HG03457 (cell line): ENCODE measurements around the gene VPS52.

Experiments used
- ATAC-seq: cut with Tn5 transposase; IDR thresholded peaks from one replicate; pipeline ENCODE4 v1.9.1; 2021; ENCODE audit warnings: moderate number of reproducible peaks; ENCODE audit not compliant: unreplicated experiment

VPS52 gene

GRCh38 chr6:33271468-33272274 lies at the start of gene VPS52, which contains the start of gene RPS18:
TSS of gene VPS52 (minus strand) at chr6:33271876. CDS start at chr6:33271675, 201 bp downstream.
TSS of gene RPS18 (plus strand) at chr6:33272075. CDS start at chr6:33272120, 45 bp downstream.
- peak; percentile 60 for ATAC-seq

GRCh38 chr6:33321227-33321626 lies 49.6 kb upstream of the VPS52 start:
- no peak for ATAC-seq

GRCh38 chr6:33320315-33321181 lies 48.9 kb upstream of the VPS52 start:
- ATAC-seq, result no peak

- ATAC-seq, result no peak
Measured at GRCh38 chr6:33319939-33320314, 48.3 kb upstream of the VPS52 start.

GRCh38 chr6:33318426-33319073 lies 46.9 kb upstream of the VPS52 start:
- ATAC-seq, result no peak

GRCh38 chr6:33317669-33318425 lies 46.2 kb upstream of the VPS52 start, which contains the start of gene ZBTB22:
TSS of gene ZBTB22 (minus strand) at chr6:33317744. CDS start at chr6:33316916, 828 bp downstream.
- ATAC-seq, result no peak

- ATAC-seq, result no peak
Measured at GRCh38 chr6:33317419-33317668, 45.7 kb upstream of the VPS52 start.

- no peak for ATAC-seq
Measured at GRCh38 chr6:33316603-33317418, 45.1 kb upstream of the VPS52 start.

- no peak for ATAC-seq
Measured at GRCh38 chr6:33315793-33316602, 44.3 kb upstream of the VPS52 start.

- no peak for ATAC-seq
Measured at GRCh38 chr6:33314943-33315792, 43.5 kb upstream of the VPS52 start.

- no peak for ATAC-seq
Measured at GRCh38 chr6:33314515-33314942, 42.9 kb upstream of the VPS52 start.

- ATAC-seq, result peak; percentile 25
Measured at GRCh38 chr6:33313709-33314514, 42.2 kb upstream of the VPS52 start, which contains the start of gene TAPBP. TSS of gene TAPBP (minus strand) at chr6:33314078. CDS start at chr6:33314041, 37 bp downstream.

GRCh38 chr6:33313105-33313708 lies 41.5 kb upstream of the VPS52 start:
- no peak for ATAC-seq

GRCh38 chr6:33312361-33313104 lies 40.9 kb upstream of the VPS52 start:
- no peak for ATAC-seq

GRCh38 chr6:33306356-33306755 lies 34.7 kb upstream of the VPS52 start:
- no peak for ATAC-seq

GRCh38 chr6:33305052-33305451 lies 33.4 kb upstream of the VPS52 start:
- no peak for ATAC-seq
